Neural progenitor cell (in vitro differentiated cells): ENCODE measurements around the gene PIK3R6. TPM values are rescaled to one million over a fixed set of nuclear protein-coding genes. Genes with fewer than 3 reads are reported as not detected.

Experiments used
- DNase-seq: peaks from one replicate; pipeline ENCODE4 v3.0.0-alpha.2; 2016; ENCODE audit warnings: low spot score
- H2AFZ ChIP-seq: fragments of 200-600 bp; sonication (generic); replicated peaks from 2 replicates; pipeline ENCODE4 v1.6.1; 2016; ENCODE audit warnings: antibody characterized with exemption
- H3F3A ChIP-seq: fragments of 200-600 bp; sonication (generic); 2 replicates; pipeline ENCODE4 v1.6.1; 2016; ENCODE audit warnings: antibody characterized with exemption, low read depth
- H3K27ac ChIP-seq: fragments of 200-600 bp; sonication (generic); 2 replicates; pipeline ENCODE4 v1.5.1; 2016; ENCODE audit warnings: mild to moderate bottlenecking
- H3K27me3 ChIP-seq: fragments of 200-600 bp; sonication (generic); 2 replicates; pipeline ENCODE4 v1.6.1; 2016; ENCODE audit warnings: mild to moderate bottlenecking, moderate library complexity
- H3K36me3 ChIP-seq: fragments of 200-600 bp; sonication (generic); 2 replicates; pipeline ENCODE4 v1.5.1; 2016
- H3K4me1 ChIP-seq: fragments of 200-600 bp; sonication (generic); 2 replicates; pipeline ENCODE4 v1.6.1; 2016; ENCODE audit warnings: mixed run types
- H3K4me2 ChIP-seq: fragments of 200-600 bp; sonication (generic); 2 replicates; pipeline ENCODE4 v1.6.1; 2016
- H3K4me3 ChIP-seq: fragments of 200-600 bp; sonication (generic); 2 replicates; pipeline ENCODE4 v1.5.1; 2016
- H3K79me2 ChIP-seq: fragments of 200-600 bp; sonication (generic); 2 replicates; pipeline ENCODE4 v1.6.1; 2016; ENCODE audit warnings: low read depth
- H3K9ac ChIP-seq: fragments of 200-600 bp; sonication (generic); 2 replicates; pipeline ENCODE4 v1.6.1; 2016
- H3K9me3 ChIP-seq: fragments of 200-600 bp; sonication (generic); 2 replicates; pipeline ENCODE4 v1.5.1; 2016; ENCODE audit warnings: low read depth
- H4K20me1 ChIP-seq: fragments of 200-600 bp; sonication (generic); 2 replicates; pipeline ENCODE4 v1.6.1; 2016; ENCODE audit warnings: low read depth
- H3K27ac Mint-ChIP-seq: 3 replicates; pipeline ENCODE4 v1.8.0; 2021; ENCODE audit warnings: mixed read lengths
- H3K27me3 Mint-ChIP-seq: 2 replicates; pipeline ENCODE4 v1.8.0; 2022; ENCODE audit warnings: low read depth, mild to moderate bottlenecking, inconsistent platforms, moderate library complexity, mixed read lengths; ENCODE audit not compliant: insufficient read depth
- H3K36me3 Mint-ChIP-seq: 3 replicates; pipeline ENCODE4 v1.8.0; 2021; ENCODE audit warnings: mixed read lengths
- H3K4me1 Mint-ChIP-seq: 3 replicates; pipeline ENCODE4 v1.8.0; 2021; ENCODE audit warnings: mixed read lengths
- H3K4me3 Mint-ChIP-seq: 3 replicates; pipeline ENCODE4 v1.8.0; 2021; ENCODE audit warnings: mild to moderate bottlenecking, moderate library complexity, mixed read lengths
- H3K9me3 Mint-ChIP-seq: 3 replicates; pipeline ENCODE4 v1.8.0; 2020; ENCODE audit warnings: mixed read lengths
- CTCF ChIP-seq: fragments of 200-600 bp; sonication (generic); IDR thresholded peaks from 2 replicates; pipeline ENCODE4 v1.5.1; 2017; ENCODE audit warnings: antibody characterized with exemption, mild to moderate bottlenecking
- EZH2 ChIP-seq: fragments of 200-600 bp; sonication (generic); IDR thresholded peaks from 2 replicates; pipeline ENCODE4 v1.6.1; 2017; ENCODE audit warnings: antibody characterized with exemption, mild to moderate bottlenecking, moderate library complexity
- EZH2phosphoT487 ChIP-seq: fragments of 200-600 bp; sonication (generic); IDR thresholded peaks from 2 replicates; pipeline ENCODE4 v1.6.1; 2017; ENCODE audit warnings: antibody characterized with exemption
- total RNA-seq: library from RNA; depleted of rRNA; stranded (reverse); fragments of >200 nt; gene quantifications from 2 replicates; pipeline ENCODE4 v1.2.3, GENCODE V29; 2015; ENCODE audit warnings: low replicate concordance

PIK3R6 gene
- total RNA-seq, 1 donor from 2014 or later = not detected

DNA sequence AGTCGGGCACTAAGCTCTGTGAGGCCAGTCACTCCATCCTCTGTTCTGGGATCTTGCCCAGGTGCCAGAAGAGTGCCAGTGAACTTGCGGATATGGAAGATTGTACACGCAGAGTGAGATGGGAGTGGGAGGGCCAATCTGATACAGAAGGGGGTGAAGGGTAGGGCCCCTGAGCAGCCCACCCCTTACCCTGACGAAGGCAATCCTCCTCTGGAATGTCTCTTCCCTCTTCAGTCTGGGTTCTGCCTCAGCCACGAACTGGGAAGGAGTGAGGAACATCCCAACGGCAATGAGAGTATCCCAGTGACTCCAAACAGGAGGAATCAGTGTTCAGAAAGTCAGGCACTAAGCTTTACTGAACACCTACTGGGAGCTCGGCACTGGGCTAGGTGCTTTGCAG is 11.9 kb upstream of the PIK3R6 start:
- DNase-seq = no peak
- Histone ChIP-seq H3K9ac (no peak overlapping the region), H3K27me3 (no peaks in the 10 kb centered on the region), H3K4me1 (peaks cover 7% of the 10 kb centered on the region), H3F3A (no peaks in the 10 kb centered on the region), H3K4me3 (no peak overlapping the region), H3K36me3 (no peaks in the 10 kb centered on the region), H2AFZ (no peak overlapping the region), H3K27ac (no peak overlapping the region), H4K20me1 (no peaks in the 10 kb centered on the region), H3K79me2 (no peaks in the 10 kb centered on the region), H3K9me3 (no peaks in the 10 kb centered on the region), H3K4me2 (no peak overlapping the region)
- peaks cover 6% of the 10 kb centered on the region for H3K27me3 Mint-ChIP-seq
- H3K9me3 Mint-ChIP-seq = no peaks in the 10 kb centered on the region
- TF ChIP-seq EZH2 = no peak
- no peak for TF ChIP-seq CTCF
- no peak for TF ChIP-seq EZH2phosphoT487
- no peak overlapping the region for H3K27ac Mint-ChIP-seq
- H3K36me3 Mint-ChIP-seq = no peaks in the 10 kb centered on the region
- peaks cover 2% of the 10 kb centered on the region for H3K4me1 Mint-ChIP-seq
- no peak overlapping the region for H3K4me3 Mint-ChIP-seq

DNA sequence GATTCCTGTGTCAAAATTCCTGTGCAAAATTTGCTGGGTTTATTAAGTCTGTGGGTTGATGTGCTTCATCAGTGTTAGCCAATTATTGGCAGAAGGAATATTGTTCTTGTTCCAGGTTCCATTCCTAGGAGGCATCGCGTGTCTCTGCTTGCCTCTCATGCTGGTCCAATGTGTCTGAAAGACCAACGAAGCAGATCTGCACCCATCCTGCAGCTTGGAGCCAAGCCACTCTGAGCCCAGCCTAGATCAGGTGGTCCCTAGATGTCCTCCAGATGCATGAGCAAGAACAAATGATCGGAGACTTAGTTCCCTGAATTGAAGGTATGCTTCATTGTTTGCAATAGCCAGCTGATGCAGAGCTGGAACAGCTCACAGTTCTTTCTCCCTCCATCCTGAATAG is 10.5 kb upstream of the PIK3R6 start:
- Mint-ChIP-seq H3K36me3 (no peaks in the 10 kb centered on the region), H3K4me3 (no peak overlapping the region), H3K9me3 (no peaks in the 10 kb centered on the region), H3K27ac (no peak overlapping the region), H3K27me3 (peaks cover 6% of the 10 kb centered on the region), H3K4me1 (peaks cover 4% of the 10 kb centered on the region)
- DNase-seq = no peak
- Histone ChIP-seq H3K9ac (no peak overlapping the region), H3K79me2 (no peaks in the 10 kb centered on the region), H3K36me3 (no peaks in the 10 kb centered on the region), H3K27me3 (no peaks in the 10 kb centered on the region), H2AFZ (no peak overlapping the region), H3K4me3 (no peak overlapping the region), H3K4me1 (peaks cover 7% of the 10 kb centered on the region), H3F3A (no peaks in the 10 kb centered on the region), H3K9me3 (no peaks in the 10 kb centered on the region), H3K4me2 (no peak overlapping the region), H3K27ac (no peak overlapping the region), H4K20me1 (no peaks in the 10 kb centered on the region)
- TF ChIP-seq CTCF (no peak), EZH2 (no peak), EZH2phosphoT487 (no peak)

GRCh38 chr17:8875957-8876356 is 8.5 kb upstream of the PIK3R6 start:
- Histone ChIP-seq H3K79me2 (no peaks in the 10 kb centered on the region), H3K9ac (no peak overlapping the region), H4K20me1 (no peaks in the 10 kb centered on the region), H3K4me1 (peaks cover 7% of the 10 kb centered on the region), H3K4me3 (no peak overlapping the region), H3K4me2 (no peak overlapping the region), H2AFZ (no peak overlapping the region), H3K27ac (no peak overlapping the region), H3K36me3 (no peaks in the 10 kb centered on the region), H3K9me3 (no peaks in the 10 kb centered on the region), H3F3A (no peaks in the 10 kb centered on the region), H3K27me3 (no peaks in the 10 kb centered on the region)
- Mint-ChIP-seq H3K4me3 (no peak overlapping the region), H3K9me3 (no peaks in the 10 kb centered on the region), H3K36me3 (no peaks in the 10 kb centered on the region), H3K27ac (no peak overlapping the region), H3K27me3 (peaks cover 5% of the 10 kb centered on the region), H3K4me1 (peaks cover 4% of the 10 kb centered on the region)
- DNase-seq = no peak
- TF ChIP-seq CTCF (no peak), EZH2 (no peak), EZH2phosphoT487 (no peak)
